ENCODE results near the gene UBE2Z. TPM values are rescaled to one million over a fixed set of nuclear protein-coding genes. Genes with fewer than 3 reads are reported as not detected.

The UBE2Z gene
- total and polyA plus RNA-seq, 2 of the 13 experiments (the other 11 are each of a cell fraction or from before 2014, with no cell fraction given): 63.2 to 122 TPM

DNA sequence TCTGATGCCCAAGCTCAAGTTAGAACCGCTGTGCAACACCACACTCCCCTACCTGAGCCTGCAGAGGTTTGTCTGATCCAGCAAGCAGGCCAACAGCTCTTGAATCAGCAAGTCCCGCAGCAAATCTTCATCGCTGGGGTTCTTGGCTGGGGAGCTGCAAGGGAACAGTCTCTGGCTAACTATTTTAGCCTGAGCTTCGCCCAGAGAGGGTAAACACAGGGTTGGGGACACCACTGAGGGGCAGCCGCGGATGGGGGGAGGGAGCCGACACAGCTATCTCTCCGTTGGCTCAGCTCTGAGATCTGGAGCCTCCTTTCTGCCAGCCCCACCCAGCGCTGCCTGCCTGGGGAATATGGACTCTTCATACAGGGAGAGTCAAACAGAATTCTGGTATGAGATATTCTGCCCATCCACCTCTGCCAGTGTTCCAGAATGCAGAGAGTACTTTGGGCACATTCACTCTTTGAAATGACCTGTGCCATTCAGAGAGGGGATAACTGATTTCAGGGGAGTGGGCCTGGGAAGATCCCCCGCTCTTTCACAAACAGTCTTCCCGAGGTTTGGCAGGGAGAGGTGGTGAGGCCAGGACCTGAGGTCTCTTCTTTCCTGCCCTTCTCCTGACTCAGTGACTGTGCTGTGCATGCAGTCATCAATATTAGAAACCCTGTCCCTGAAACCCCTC is 52.8 kb downstream of the UBE2Z start (continued):
- TF ChIP-seq ZNF337 (CRISPR knock-in tag; IDR thresholded peaks at IDR 0.05; ENCODE audit: borderline replicate concordance, low read depth) (no peak), ZNF768 (CRISPR knock-in tag; IDR thresholded peaks at IDR 0.05) (peak; percentile 94), ZNF644 (CRISPR knock-in tag; IDR thresholded peaks at IDR 0.05; ENCODE audit: low read depth) (0 out of 2 replicates have a peak, but pooled peaks have one; percentile 26), CREB3 (CRISPR knock-in tag; IDR thresholded peaks at IDR 0.05) (no peak), DMTF1 (CRISPR knock-in tag; IDR thresholded peaks at IDR 0.05) (no peak), ZNF800 (CRISPR knock-in tag; IDR thresholded peaks at IDR 0.05) (0 out of 2 replicates have a peak, but pooled peaks have one; percentile 10), IRF2 (CRISPR knock-in tag; IDR thresholded peaks at IDR 0.05) (peak; percentile 28; the same call in 1 of the 2 replicates), TRIM24 (CRISPR knock-in tag; IDR thresholded peaks at IDR 0.05) (no peak), MED1 (CRISPR knock-in tag; IDR thresholded peaks at IDR 0.05) (no peak), EED (CRISPR knock-in tag; IDR thresholded peaks at IDR 0.05) (no peak), ZBTB26 (CRISPR knock-in tag; IDR thresholded peaks at IDR 0.05; ENCODE audit: borderline replicate concordance) (peak; percentile 11; the same call in 1 of the 2 replicates), CENPX (CRISPR knock-in tag; IDR thresholded peaks at IDR 0.05) (no peak), NCOA2 (CRISPR knock-in tag; IDR thresholded peaks at IDR 0.05) (no peak), CAMTA2 (CRISPR knock-in tag; IDR thresholded peaks at IDR 0.05; ENCODE audit: borderline replicate concordance) (no peak), ZNF788 (CRISPR knock-in tag; IDR thresholded peaks at IDR 0.05; ENCODE audit: borderline replicate concordance) (0 out of 2 replicates have a peak, but pooled peaks have one; percentile 5), HDAC6 (IDR thresholded peaks at IDR 0.05; ENCODE audit: low read depth, low read length) (no peak), ZNF83 (CRISPR knock-in tag; IDR thresholded peaks at IDR 0.05; ENCODE audit: borderline replicate concordance) (no peak), HDAC2 (CRISPR knock-in tag; IDR thresholded peaks at IDR 0.05) (peak; percentile 25; the same call in 1 of the 2 replicates), HIVEP1 (CRISPR knock-in tag; IDR thresholded peaks at IDR 0.05) (no peak), FOXO1 (CRISPR knock-in tag; IDR thresholded peaks at IDR 0.05) (0 out of 2 replicates have a peak, but pooled peaks have one; percentile 12), BORCS8-MEF2B (CRISPR knock-in tag; IDR thresholded peaks at IDR 0.05) (0 out of 2 replicates have a peak, but pooled peaks have one; percentile 18), ZNF781 (CRISPR knock-in tag; IDR thresholded peaks at IDR 0.05; ENCODE audit: borderline replicate concordance, not compliant biosample characterization) (peak; percentile 5)
- TF ChIP-seq, protein P1, sequence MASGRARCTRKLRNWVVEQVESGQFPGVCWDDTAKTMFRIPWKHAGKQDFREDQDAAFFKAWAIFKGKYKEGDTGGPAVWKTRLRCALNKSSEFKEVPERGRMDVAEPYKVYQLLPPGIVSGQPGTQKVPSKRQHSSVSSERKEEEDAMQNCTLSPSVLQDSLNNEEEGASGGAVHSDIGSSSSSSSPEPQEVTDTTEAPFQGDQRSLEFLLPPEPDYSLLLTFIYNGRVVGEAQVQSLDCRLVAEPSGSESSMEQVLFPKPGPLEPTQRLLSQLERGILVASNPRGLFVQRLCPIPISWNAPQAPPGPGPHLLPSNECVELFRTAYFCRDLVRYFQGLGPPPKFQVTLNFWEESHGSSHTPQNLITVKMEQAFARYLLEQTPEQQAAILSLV (CRISPR knock-in tag; IDR thresholded peaks at IDR 0.05; ENCODE audit: borderline replicate concordance): no peak

Data from HepG2 (cell line).